ENCODE measurements around the gene PGAM1. TPM values are rescaled to one million over a fixed set of nuclear protein-coding genes. Genes with fewer than 3 reads are reported as not detected.
A peak's percentile ranks its signal among the peaks of the same experiment; 100 is the strongest.

Gene PGAM1
- total and polyA plus RNA-seq, 9 of the 15 experiments (the other 6 are each of a cell fraction or from before 2014, with no cell fraction given) = 40.3 to 559 (median 269) TPM

DNA sequence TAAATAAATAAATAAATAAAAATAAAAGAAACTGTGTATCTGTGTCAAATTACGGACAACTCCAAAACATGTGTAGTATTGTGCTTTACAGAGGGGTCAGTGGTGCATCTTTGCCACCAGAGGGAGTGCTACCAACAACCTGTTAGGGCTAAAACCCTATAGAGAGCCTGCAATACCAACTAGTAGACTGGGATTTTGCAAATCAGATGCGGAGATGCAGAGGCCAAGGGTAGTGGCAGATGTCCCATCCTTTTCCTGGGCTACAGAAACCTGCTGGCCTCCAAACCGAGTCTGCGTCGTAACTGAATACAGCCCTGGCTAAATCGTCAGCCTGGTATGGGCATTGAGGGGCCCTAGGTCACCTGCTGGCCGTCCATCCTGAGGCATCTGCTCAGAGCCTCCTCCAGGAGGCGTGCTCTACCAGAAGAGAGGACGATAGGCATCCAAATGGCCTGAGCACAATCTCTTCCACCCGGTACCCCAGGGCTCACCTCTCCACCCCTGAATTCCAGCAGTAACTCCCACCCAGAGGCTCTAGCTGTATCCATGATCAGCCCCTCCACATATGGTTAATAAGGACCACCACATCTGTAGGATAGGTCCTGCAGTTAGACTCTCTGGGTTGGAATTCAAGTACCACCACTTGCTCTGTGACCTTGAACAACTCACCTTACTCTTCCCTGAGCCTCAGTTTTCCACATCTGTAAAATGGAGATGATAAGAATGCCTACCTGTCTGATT is 18.6 kb upstream of the PGAM1 start (continued):
- TF ChIP-seq REST (IDR thresholded peaks at IDR 0.05; ENCODE audit: borderline replicate concordance) = peak; percentile 77
- TF ChIP-seq REST (CRISPR knock-in tag; IDR thresholded peaks at IDR 0.05; ENCODE audit: low read depth) = no peak
- peak; percentile 100 for TF ChIP-seq ESRRA (IDR thresholded peaks at IDR 0.05; ENCODE audit: borderline replicate concordance, low read depth)
- TF ChIP-seq MTA3 (IDR thresholded peaks at IDR 0.05; ENCODE audit: borderline replicate concordance) = peak; percentile 57; the same call in 1 of the 2 replicates
- TF ChIP-seq, protein P1, sequence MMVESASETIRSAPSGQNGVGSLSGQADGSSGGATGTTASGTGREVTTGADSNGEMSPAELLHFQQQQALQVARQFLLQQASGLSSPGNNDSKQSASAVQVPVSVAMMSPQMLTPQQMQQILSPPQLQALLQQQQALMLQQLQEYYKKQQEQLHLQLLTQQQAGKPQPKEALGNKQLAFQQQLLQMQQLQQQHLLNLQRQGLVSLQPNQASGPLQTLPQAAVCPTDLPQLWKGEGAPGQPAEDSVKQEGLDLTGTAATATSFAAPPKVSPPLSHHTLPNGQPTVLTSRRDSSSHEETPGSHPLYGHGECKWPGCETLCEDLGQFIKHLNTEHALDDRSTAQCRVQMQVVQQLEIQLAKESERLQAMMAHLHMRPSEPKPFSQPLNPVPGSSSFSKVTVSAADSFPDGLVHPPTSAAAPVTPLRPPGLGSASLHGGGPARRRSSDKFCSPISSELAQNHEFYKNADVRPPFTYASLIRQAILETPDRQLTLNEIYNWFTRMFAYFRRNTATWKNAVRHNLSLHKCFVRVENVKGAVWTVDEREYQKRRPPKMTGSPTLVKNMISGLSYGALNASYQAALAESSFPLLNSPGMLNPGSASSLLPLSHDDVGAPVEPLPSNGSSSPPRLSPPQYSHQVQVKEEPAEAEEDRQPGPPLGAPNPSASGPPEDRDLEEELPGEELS (CRISPR knock-in tag; IDR thresholded peaks at IDR 0.05; ENCODE audit: borderline replicate concordance) = no peak
- TF ChIP-seq, protein P2, sequence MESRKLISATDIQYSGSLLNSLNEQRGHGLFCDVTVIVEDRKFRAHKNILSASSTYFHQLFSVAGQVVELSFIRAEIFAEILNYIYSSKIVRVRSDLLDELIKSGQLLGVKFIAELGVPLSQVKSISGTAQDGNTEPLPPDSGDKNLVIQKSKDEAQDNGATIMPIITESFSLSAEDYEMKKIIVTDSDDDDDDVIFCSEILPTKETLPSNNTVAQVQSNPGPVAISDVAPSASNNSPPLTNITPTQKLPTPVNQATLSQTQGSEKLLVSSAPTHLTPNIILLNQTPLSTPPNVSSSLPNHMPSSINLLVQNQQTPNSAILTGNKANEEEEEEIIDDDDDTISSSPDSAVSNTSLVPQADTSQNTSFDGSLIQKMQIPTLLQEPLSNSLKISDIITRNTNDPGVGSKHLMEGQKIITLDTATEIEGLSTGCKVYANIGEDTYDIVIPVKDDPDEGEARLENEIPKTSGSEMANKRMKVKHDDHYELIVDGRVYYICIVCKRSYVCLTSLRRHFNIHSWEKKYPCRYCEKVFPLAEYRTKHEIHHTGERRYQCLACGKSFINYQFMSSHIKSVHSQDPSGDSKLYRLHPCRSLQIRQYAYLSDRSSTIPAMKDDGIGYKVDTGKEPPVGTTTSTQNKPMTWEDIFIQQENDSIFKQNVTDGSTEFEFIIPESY (CRISPR knock-in tag; IDR thresholded peaks at IDR 0.05) = no peak
- TF ChIP-seq ZNF764 (CRISPR knock-in tag; IDR thresholded peaks at IDR 0.05; ENCODE audit: low read depth) = no peak
- TF ChIP-seq ADNP (tag; IDR thresholded peaks at IDR 0.05) = peak; percentile 91
- TF ChIP-seq USF1 (CRISPR knock-in tag; IDR thresholded peaks at IDR 0.05) = peak; percentile 54; the same call in 1 of the 2 replicates
- TF ChIP-seq HDGF (IDR thresholded peaks at IDR 0.05) = peak; percentile 59; the same call in 1 of the 2 replicates
- TF ChIP-seq PHF21A (IDR thresholded peaks at IDR 0.05; ENCODE audit: borderline replicate concordance, low read depth) = peak; percentile 47; the same call in 1 of the 2 replicates
- peak in 1 of 3 experiments; percentile 43 for TF ChIP-seq YY1 (IDR thresholded peaks at IDR 0.05; ENCODE audit: borderline replicate concordance in 1 of 3, control insufficient read depth in 1 of 3, extremely low read depth in 1 of 3, insufficient read depth in 3 of 3, insufficient read length in 1 of 3, insufficient replicate concordance in 2 of 3, low read depth in 1 of 3, low read length in 2 of 3)
- TF ChIP-seq PHF20 (IDR thresholded peaks at IDR 0.05; ENCODE audit: partially characterized antibody) = peak; percentile 53

All from K562 (cell line).